ENCODE measurements around the gene KCNH5.

- TF ChIP-seq PBX3 (IDR thresholded peaks at IDR 0.05): no peak
- TF ChIP-seq, protein P1, sequence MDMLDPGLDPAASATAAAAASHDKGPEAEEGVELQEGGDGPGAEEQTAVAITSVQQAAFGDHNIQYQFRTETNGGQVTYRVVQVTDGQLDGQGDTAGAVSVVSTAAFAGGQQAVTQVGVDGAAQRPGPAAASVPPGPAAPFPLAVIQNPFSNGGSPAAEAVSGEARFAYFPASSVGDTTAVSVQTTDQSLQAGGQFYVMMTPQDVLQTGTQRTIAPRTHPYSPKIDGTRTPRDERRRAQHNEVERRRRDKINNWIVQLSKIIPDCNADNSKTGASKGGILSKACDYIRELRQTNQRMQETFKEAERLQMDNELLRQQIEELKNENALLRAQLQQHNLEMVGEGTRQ (IDR thresholded peaks at IDR 0.05; ENCODE audit: borderline replicate concordance, low read depth, low read length): no peak
- TF ChIP-seq, protein P2, sequence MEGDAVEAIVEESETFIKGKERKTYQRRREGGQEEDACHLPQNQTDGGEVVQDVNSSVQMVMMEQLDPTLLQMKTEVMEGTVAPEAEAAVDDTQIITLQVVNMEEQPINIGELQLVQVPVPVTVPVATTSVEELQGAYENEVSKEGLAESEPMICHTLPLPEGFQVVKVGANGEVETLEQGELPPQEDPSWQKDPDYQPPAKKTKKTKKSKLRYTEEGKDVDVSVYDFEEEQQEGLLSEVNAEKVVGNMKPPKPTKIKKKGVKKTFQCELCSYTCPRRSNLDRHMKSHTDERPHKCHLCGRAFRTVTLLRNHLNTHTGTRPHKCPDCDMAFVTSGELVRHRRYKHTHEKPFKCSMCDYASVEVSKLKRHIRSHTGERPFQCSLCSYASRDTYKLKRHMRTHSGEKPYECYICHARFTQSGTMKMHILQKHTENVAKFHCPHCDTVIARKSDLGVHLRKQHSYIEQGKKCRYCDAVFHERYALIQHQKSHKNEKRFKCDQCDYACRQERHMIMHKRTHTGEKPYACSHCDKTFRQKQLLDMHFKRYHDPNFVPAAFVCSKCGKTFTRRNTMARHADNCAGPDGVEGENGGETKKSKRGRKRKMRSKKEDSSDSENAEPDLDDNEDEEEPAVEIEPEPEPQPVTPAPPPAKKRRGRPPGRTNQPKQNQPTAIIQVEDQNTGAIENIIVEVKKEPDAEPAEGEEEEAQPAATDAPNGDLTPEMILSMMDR (IDR thresholded peaks at IDR 0.05): no peak
- no peak for TF ChIP-seq POLR2AphosphoS5 (IDR thresholded peaks at IDR 0.05; ENCODE audit: low read depth, low read length)
Measured at GRCh38 chr14:62743118-62743517, 302.1 kb downstream of the KCNH5 start.

Data from SK-N-SH (cell line).